HG03097 (cell line): ENCODE data around the gene SNAP29.
"Not testable (repeated sequence)": the region's sequence is repeated elsewhere in the genome, so short reads cannot be mapped to it uniquely, and the experiment has no call there.

ENCODE experiments used
- ATAC-seq: cut with Tn5 transposase; IDR thresholded peaks from one replicate; pipeline ENCODE4 v1.9.1; 2021; ENCODE audit not compliant: unreplicated experiment, low FRiP score

Gene SNAP29

GRCh38 chr22:20926243-20926642 lies 67.4 kb downstream of the SNAP29 start:
- no peak for ATAC-seq

- ATAC-seq, result no peak
These were observed 69.2 kb downstream of the SNAP29 start for GRCh38 chr22:20927940-20928572.

GRCh38 chr22:20928573-20928967 lies 69.8 kb downstream of the SNAP29 start:
- ATAC-seq, result no peak

DNA sequence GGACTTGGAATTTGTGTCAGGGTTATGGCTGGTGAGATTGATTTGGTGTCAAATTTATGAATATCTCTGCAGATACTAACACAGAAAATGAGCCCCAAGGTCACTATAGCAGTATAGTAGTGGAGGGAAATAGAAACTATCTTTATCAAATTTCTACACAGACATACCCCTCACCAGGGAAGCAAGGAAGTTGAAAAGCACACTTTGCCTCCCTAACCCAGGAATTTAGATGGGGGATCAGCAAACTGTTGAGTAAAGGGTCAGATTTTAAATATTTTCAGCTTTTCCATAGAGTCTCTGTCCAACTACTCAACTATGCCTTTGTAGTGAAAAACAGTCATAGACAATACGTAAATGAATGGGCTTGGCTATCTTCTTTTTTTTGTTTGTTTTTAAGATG lies 71.2 kb downstream of the SNAP29 start:
- no peak for ATAC-seq

DNA sequence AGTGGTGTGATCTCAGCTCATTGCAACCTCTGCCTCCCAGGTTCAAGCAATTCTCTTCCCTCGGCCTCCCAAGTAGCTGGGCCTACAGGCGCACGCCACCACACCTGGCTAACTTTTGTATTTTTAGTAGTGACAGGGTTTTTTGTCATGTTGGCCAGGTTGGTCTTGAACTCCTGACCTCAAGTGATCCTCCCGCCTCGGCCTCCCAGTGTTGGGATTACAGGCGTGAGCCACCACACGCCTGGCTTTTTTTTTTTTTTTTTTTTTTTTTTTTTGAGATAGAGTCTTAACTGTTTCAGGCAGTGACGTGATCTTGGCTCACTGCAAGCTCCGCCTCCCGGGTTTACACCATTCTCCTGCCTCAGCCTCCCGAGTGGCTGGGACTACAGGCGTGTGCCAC lies 71.6 kb downstream of the SNAP29 start:
- ATAC-seq, result not testable (repeated sequence)

GRCh38 chr22:20931126-20931654 lies 72.4 kb downstream of the SNAP29 start:
- ATAC-seq, result no peak

GRCh38 chr22:20933910-20934309 lies 75.1 kb downstream of the SNAP29 start:
- ATAC-seq, result no peak

DNA sequence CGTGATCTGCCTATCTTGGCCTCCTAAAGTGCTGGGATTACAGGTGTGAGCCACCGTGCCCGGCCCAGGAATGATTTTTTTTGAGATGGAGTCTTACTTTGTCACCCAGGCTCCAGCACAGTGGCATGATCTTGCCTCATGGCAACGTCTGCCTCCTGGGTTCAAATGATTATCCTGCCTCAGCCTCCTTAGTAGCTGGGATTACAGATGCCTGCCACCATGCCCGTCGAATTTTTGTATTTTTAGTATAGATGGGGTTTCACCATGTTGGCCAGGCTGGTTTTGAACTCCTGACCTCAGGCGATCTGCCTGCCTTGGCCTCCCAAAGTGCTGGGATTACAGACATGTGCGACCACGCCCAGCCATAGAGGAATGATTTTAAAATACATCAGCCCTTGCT lies 76.2 kb downstream of the SNAP29 start:
- not testable (repeated sequence) for ATAC-seq

DNA sequence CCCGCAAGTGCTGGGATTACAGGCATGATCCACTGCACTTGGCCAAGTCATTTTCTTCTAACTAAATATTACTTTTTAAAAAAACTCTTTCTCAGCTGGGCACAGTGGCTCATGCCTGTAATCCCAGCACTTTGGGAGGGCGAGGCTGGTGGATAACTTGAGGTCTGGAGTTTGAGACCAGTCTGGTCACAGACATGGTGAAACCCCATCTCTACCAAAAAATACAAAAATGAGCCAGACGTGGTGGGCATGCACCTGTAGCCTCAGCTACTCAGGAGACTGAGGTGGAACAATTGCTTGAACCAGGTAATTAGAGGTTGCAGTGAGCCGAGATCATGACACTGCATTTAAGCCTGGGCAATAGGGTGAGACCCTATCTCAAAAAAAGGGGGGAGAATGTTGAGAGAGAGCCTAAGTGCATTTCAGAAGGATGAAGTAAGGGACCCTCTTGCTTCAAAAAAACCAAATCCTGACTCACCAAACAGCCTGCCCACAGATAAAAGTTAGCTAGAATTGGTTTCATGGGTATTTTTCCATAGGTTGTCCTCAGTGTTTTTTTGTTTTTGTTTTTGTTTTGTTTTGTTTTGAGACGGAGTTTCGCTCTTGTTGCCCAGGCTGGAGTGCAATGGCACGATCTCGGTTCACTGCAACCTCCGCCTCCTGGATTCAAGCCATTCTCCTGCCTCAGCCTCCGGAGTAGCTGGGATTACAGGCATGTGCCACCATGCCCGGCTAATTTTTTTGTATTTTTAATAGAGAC lies 77.2 kb downstream of the SNAP29 start:
- not testable (repeated sequence) for ATAC-seq

DNA sequence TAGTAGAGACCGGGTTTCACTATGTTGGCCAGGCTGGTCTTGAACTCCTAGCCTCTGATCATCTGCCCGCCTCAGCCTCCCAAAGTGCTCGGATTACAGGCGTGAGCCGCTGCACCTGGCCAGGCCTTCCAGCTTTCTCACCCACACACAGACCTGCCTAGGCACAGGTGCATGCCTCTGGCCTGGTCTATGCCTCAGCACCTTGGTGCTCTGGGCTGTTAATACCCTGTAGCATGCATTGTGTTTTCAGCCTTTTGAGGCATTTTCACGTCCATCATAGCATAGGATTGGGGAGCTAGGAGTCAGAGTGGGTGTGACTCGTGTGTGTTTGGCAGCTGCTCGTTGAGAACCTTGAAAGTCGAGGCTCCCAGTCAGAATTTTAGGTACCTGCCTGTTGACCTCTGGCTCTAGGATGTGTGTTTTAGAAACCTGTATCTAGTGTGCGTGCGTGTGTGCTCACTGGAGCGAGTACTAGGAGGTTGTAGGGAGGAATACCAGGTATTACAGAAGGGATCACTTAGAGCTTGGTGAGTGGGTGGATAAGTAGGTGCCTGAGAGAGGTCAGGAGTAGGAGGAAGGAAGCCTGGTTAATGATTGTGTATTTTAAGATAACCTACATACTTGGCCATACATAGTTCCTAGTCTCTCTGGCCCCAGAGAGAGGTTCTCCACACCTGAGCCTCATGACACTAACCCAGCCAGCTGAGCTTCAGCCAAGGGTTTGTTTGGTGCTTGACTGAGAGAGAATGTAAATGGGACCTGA lies 78.4 kb downstream of the SNAP29 start:
- ATAC-seq, result no peak

DNA sequence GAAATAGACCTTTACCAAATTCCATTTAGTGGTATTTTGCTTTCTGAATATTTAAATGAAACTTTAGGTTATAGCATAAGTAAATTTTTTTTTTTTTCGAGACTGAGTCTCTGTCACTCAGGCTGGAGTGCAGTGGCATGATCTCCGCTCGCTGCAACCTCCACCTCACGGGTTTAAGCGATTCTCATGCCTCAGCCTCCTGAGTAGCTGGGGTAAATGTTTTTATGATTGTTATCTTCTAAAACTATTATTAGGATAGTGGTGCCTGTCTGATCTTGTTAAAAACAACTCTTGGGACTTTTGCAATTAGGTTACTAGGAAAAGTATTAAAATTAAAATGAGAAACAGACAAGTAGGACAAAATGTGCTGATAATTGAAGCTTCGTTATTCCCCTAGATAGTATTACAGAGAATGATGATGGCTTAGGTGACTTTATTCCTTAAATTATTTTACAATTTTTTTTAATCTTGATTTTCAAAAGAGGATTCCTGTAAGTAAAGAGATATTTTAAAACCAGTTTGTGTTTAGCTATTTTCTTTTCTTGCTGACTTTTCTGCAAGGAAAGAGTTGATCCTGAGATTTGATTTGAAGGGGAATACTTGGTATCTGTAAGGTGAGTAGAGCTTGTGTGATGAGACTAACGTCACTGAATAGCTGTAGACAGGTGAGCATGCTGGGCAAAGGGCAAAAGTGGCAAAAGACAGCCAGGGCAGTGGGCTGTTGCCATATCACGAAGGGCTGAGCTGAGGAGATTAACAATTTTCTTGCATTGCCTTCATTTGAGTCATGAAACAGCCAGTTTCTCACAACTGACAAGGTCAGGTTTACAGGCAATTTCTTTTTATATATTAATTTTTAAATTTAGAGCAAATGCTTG lies 79.2 kb downstream of the SNAP29 start:
- ATAC-seq, result no peak

- ATAC-seq, result not testable (repeated sequence)
These were observed 80.8 kb downstream of the SNAP29 start for GRCh38 chr22:20939457-20940185.

DNA sequence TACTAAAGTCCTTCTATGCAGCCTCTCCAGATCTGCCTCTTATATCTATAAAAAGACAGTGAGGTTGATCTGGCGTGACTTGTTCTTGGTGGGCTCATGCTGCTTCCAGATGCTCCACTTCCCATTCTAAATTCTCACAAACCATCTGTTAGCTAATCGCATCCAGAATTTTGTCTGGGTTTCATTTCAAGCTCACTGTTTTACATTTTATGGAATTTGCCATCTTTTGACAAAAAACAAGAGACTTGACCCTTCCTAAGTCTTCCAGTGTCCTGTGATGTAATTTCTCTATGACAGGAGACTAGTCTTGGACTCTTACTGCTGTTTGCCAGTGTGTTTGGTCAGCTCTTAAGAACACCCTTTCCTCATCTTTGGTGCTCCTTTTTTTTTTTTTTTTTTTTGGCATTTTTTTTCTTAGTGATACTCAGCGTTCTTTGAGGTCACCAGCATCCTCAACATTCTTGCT lies 81.4 kb downstream of the SNAP29 start:
- no peak for ATAC-seq
